Thyroid gland (tissue), 4 donors: ENCODE results near the gene RASGRP3. TPM values are rescaled to one million over a fixed set of nuclear protein-coding genes. Genes with fewer than 3 reads are reported as not detected.

Experiments used
- DNase-seq, 2 donors: peaks; one replicate each; pipeline ENCODE4 v3.0.0-alpha.2; 2019
- H3K27ac ChIP-seq, 3 donors: fragments of 200-600 bp; sonication (generic); 1 replicate in 2 of 3; 2 replicates in 1 of 3; pipeline ENCODE4 v1.5.1; 2016 to 2019; ENCODE audit warnings: mild to moderate bottlenecking in 1 of 3, moderate library complexity in 1 of 3
- H3K27me3 ChIP-seq: fragments of 200-600 bp; sonication (generic); one replicate; pipeline ENCODE4 v1.5.1; 2019
- H3K36me3 ChIP-seq, 2 donors: fragments of 200-600 bp; sonication (generic); one replicate each; pipeline ENCODE4 v1.5.1; 2016 to 2019
- H3K4me1 ChIP-seq, 2 donors: fragments of 200-600 bp; sonication (generic); one replicate each; pipeline ENCODE4 v1.5.1; 2017 to 2019
- H3K4me3 ChIP-seq, 3 donors: fragments of 200-600 bp; sonication (generic); replicated peaks in 1 of 3; 1 replicate in 2 of 3; 2 replicates in 1 of 3; pipeline ENCODE4 v1.5.1; 2016; ENCODE audit warnings: mild to moderate bottlenecking in 1 of 3
- H3K9me3 ChIP-seq: fragments of 200-600 bp; sonication (generic); one replicate; pipeline ENCODE4 v1.5.1; 2017
- POLR2A ChIP-seq, 2 donors: fragments of 450-650 bp; IDR thresholded peaks; one replicate each; pipeline ENCODE4 v1.6.1; 2017; ENCODE audit warnings: antibody characterized with exemption in 2 of 2, mild to moderate bottlenecking in 2 of 2, moderate library complexity in 1 of 2
- WGBS, 2 donors: methylation state at CpG; one replicate each; pipeline ENCODE4 v1.1.5; 2017; 5-methylcytosine and 5-hydroxymethylcytosine counted together
- intact Hi-C: fragments of 100-400 bp; cut with DNase I; formaldehyde crosslinking; loops from one replicate; pipeline ENCODE4 v1.15.1; 2023
- total RNA-seq, 4 donors: library from RNA; depleted of rRNA; stranded (reverse); fragments of >200 nt; gene quantifications; one replicate each; pipeline ENCODE4 v1.2.3, GENCODE V29; 2016
- TF ChIP-seq, protein P1 (sequence below), 6 experiments: fragments of 200-600 bp in 3 of 6; fragments of 450-650 bp in 3 of 6; sonication (generic) in 3 of 6; IDR thresholded peaks; one replicate each; pipeline ENCODE4 v1.5.1; 2016 to 2019; ENCODE audit warnings: antibody characterized with exemption in 6 of 6, mild to moderate bottlenecking in 2 of 6, inconsistent platforms in 1 of 6, moderate library complexity in 1 of 6

RASGRP3 gene
- total RNA-seq, 4 donors from 2014 or later, result 30.9 to 46.9 (median 34.8) TPM

DNA sequence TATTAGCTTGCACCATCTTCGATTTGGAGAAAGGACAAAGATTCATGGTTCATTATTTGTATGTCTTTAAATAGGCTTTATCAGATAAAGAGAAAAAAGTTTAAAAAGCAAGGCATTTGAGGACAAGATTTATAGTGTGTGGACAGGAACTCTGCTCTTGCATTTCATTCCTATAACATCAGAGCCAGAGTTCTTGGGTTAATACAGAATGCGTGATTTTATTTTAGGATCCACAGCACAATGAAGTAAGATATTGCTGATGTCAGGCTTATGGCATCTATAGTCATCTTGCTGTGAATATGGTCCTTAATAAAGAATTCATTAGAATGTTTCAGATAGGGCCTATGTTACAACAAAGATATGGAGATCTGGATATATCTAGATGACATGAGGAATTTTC lies 19.7 kb downstream of the RASGRP3 start:
- intact Hi-C loops, result no loop called here
- 76 to 82% methylated on average over 2 of the region's 2 CpGs for WGBS, 2 donors
- Histone ChIP-seq H3K4me1 (peaks cover 16 to 27% of the 10 kb centered on the region in 2 donors), H3K36me3 (no peaks in the 10 kb centered on the region), H3K27me3 (no peaks in the 10 kb centered on the region), H3K9me3 (no peaks in the 10 kb centered on the region), H3K27ac (no peak overlapping the region), H3K4me3 (no peak overlapping the region)
- DNase-seq, result no peak
- TF ChIP-seq, protein P1, sequence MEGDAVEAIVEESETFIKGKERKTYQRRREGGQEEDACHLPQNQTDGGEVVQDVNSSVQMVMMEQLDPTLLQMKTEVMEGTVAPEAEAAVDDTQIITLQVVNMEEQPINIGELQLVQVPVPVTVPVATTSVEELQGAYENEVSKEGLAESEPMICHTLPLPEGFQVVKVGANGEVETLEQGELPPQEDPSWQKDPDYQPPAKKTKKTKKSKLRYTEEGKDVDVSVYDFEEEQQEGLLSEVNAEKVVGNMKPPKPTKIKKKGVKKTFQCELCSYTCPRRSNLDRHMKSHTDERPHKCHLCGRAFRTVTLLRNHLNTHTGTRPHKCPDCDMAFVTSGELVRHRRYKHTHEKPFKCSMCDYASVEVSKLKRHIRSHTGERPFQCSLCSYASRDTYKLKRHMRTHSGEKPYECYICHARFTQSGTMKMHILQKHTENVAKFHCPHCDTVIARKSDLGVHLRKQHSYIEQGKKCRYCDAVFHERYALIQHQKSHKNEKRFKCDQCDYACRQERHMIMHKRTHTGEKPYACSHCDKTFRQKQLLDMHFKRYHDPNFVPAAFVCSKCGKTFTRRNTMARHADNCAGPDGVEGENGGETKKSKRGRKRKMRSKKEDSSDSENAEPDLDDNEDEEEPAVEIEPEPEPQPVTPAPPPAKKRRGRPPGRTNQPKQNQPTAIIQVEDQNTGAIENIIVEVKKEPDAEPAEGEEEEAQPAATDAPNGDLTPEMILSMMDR (IDR thresholded peaks at IDR 0.05), result no peak
- TF ChIP-seq POLR2A (IDR thresholded peaks at IDR 0.05), result no peak

DNA sequence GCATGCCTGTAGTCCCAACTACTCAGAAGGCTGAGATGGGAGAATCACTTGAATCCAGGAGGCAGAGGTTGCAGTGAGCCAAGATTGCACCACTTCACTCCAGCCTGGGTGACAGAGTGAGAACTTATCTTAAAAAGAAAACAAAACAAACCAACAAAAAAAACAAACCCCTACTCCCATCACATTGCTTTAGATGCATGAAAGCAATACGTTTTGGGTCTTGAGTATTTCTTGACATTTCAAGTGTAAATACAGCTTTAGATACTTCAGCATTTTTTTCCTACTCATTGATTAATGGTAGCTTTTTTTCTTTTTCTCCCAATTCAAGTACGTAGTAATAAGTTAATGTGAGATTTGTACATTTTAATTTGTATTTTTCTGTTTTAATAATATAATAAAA lies 20.3 kb downstream of the RASGRP3 start:
- Histone ChIP-seq H3K27me3 (no peaks in the 10 kb centered on the region), H3K36me3 (no peaks in the 10 kb centered on the region), H3K4me1 (peaks cover 15 to 24% of the 10 kb centered on the region in 2 donors), H3K9me3 (no peaks in the 10 kb centered on the region), H3K4me3 (no peak overlapping the region), H3K27ac (no peak overlapping the region)
- intact Hi-C loops, result no loop called here
- DNase-seq, result no peak
- 44 to 46% methylated on average over 2 of the region's 2 CpGs for WGBS, 2 donors
- TF ChIP-seq, protein P1 (IDR thresholded peaks at IDR 0.05), result no peak
- no peak for TF ChIP-seq POLR2A (IDR thresholded peaks at IDR 0.05)

DNA sequence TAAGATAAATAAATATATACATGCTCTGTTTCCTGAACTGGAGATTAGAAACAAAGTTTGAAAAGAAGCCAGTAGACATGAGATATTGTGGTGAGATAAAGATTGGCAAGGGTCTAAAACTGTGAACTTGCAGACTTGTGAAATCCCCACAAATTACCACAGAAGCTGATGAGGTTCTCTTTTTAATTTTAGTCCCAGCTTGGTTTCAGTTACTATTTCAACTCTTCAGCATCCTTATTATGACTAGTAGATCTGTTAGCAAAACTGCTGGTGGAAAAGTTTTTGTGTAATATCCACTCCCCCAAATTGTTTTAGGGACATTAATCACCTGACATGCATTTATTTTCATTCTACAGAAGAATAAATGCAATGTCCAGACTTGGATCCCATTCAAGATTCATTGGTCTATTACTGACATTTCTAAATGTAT lies 20.8 kb downstream of the RASGRP3 start:
- Histone ChIP-seq H3K36me3 (no peaks in the 10 kb centered on the region), H3K27ac (no peak overlapping the region), H3K4me3 (no peak overlapping the region), H3K9me3 (no peaks in the 10 kb centered on the region), H3K27me3 (no peaks in the 10 kb centered on the region), H3K4me1 (peaks cover 10 to 19% of the 10 kb centered on the region in 2 donors)
- TF ChIP-seq, protein P1 (IDR thresholded peaks at IDR 0.05), result no peak
- no peak for TF ChIP-seq POLR2A (IDR thresholded peaks at IDR 0.05)
- intact Hi-C loops, result no loop called here
- DNase-seq, result no peak

DNA sequence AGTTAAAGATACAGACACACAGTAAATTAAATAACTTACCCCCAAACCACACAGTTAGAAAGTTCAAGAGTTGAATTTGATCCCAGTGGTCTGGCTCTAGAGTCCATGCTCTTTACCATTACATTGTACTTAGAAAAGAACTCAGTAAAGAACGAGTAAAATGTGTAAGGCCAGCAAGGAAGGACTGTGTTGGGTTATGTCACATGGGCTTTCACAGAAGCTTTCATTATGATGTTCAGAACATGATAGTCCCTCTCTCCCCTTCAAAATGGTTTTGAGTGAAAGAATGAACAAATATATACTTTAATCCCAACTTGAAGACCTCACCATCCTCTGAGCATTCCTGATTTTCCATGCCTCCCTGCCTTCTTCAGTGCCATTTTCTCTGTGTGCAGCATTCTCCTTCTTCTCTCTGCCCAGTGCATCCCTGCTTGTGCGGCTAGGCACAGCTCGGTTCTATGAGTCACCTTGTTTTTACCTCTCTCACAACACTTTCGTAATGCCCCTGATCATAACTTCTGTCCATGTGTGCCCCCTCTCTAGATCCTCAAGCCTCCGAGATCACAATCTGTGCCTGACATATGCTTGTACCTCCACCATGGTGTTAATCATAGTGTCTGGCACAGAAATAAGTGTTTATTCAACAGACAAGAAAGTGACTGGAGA lies 22.0 kb downstream of the RASGRP3 start:
- intact Hi-C loops, result no loop called here

DNA sequence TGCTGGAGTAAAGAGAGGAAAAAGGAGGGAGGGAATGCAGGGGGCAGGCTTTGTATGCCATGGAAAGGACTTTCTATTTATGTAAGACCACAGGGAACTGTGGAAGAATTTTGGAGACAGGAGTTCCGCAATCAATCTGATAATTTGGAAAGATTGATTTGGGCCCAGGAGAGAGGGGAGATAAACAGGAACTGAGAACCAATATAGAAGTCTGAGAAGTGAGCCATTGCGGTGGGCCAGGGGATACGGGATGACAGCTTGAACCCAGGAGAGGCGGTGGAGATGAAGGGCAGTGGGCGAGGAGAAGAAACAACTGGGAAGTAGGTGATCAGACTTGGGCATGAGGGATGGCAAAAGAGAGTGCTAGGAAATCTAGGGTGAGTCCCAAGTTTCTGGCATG lies 23.7 kb downstream of the RASGRP3 start:
- H3K4me1 ChIP-seq, result peaks cover 5 to 9% of the 10 kb centered on the region in 2 donors
- DNase-seq, result no peak
- intact Hi-C loops, result no loop called here
- WGBS, 2 donors, result 88 to 90% methylated on average over 5 of the region's 5 CpGs
- H3K4me3 ChIP-seq, result no peak overlapping the region
- no peaks in the 10 kb centered on the region for H3K36me3 ChIP-seq
- no peaks in the 10 kb centered on the region for H3K9me3 ChIP-seq
- H3K27ac ChIP-seq, result no peak overlapping the region
- no peaks in the 10 kb centered on the region for H3K27me3 ChIP-seq
- TF ChIP-seq, protein P1 (IDR thresholded peaks at IDR 0.05), result no peak
- no peak for TF ChIP-seq POLR2A (IDR thresholded peaks at IDR 0.05)

More for the DNA sequence above, 22.0 kb downstream of the RASGRP3 start:
- TF ChIP-seq, protein P1 (IDR thresholded peaks at IDR 0.05), result no peak
- Histone ChIP-seq H3K27ac (no peak overlapping the region), H3K9me3 (no peaks in the 10 kb centered on the region), H3K4me1 (peaks cover 5 to 14% of the 10 kb centered on the region in 2 donors), H3K36me3 (no peaks in the 10 kb centered on the region), H3K27me3 (no peaks in the 10 kb centered on the region), H3K4me3 (no peak overlapping the region)
- DNase-seq, result no peak
- WGBS, 2 donors, result 82 to 91% methylated on average over 5 of the region's 5 CpGs
